WTC11 (cell line): ENCODE results near the gene SLC48A1. TPM values are rescaled to one million over a fixed set of nuclear protein-coding genes. Genes with fewer than 3 reads are reported as not detected.

Experiments
- ATAC-seq: fragments of 200-7000 bp; cut with Tn5 transposase; 2 replicates; pipeline ENCODE4 v1.10.0; 2021; ENCODE audit warnings: mild to moderate bottlenecking, moderate library complexity
- CTCF ChIA-PET: fragments of 300-600 bp; sonication (Branson Sonifier 250); formaldehyde crosslinking; loops from one replicate; lab custom pipeline; 2021; ENCODE audit warnings: antibody characterized with exemption; lab: Charles Lee
- POLR2A ChIA-PET: fragments of 350-600 bp; sonication (Branson Sonifier 250); formaldehyde crosslinking; loops from one replicate; lab custom pipeline; 2021; ENCODE audit warnings: antibody characterized with exemption; lab: Charles Lee
- DNase-seq: peaks from one replicate; pipeline ENCODE4 v3.0.0; 2021; ENCODE audit warnings: low spot score
- H3K27ac Mint-ChIP-seq: 2 replicates; pipeline ENCODE4 v1.8.0; 2021; ENCODE audit warnings: mixed read lengths
- H3K27me3 Mint-ChIP-seq: 2 replicates; pipeline ENCODE4 v1.8.0; 2021; ENCODE audit warnings: low read depth, mild to moderate bottlenecking, moderate library complexity, mixed read lengths
- H3K36me3 Mint-ChIP-seq: 2 replicates; pipeline ENCODE4 v1.8.0; 2021; ENCODE audit warnings: mixed read lengths
- H3K4me1 Mint-ChIP-seq: 2 replicates; pipeline ENCODE4 v1.8.0; 2022; ENCODE audit warnings: mixed read lengths
- H3K4me3 Mint-ChIP-seq: 2 replicates; pipeline ENCODE4 v1.8.0; 2021; ENCODE audit warnings: mild to moderate bottlenecking, moderate library complexity, mixed read lengths
- H3K9me3 Mint-ChIP-seq: 2 replicates; pipeline ENCODE4 v1.8.0; 2021; ENCODE audit warnings: mixed read lengths
- CTCF ChIP-seq: fragments of 200-600 bp; IDR thresholded peaks from 2 replicates; pipeline ENCODE4 v1.8.0; 2022; ENCODE audit warnings: antibody characterized with exemption
- GRHL2 ChIP-seq: fragments of 250-450 bp; sonication (Bioruptor Pico); IDR thresholded peaks from 2 replicates; pipeline ENCODE4 v1.8.0; 2022; ENCODE audit warnings: mild to moderate bottlenecking, moderate library complexity; ENCODE audit not compliant: insufficient replicate concordance, severe bottlenecking
- MYBL2 ChIP-seq: sonication (generic); formaldehyde crosslinking; IDR thresholded peaks from 2 replicates; pipeline ENCODE4 v1.8.1; 2023; ENCODE audit warnings: mild to moderate bottlenecking, moderate library complexity, missing genetic modification reagents
- NR1H2 ChIP-seq: sonication (generic); formaldehyde crosslinking; IDR thresholded peaks from 2 replicates; pipeline ENCODE4 v1.9.0; 2021; ENCODE audit warnings: mild to moderate bottlenecking, moderate library complexity, missing genetic modification reagents
- NR2C2 ChIP-seq: sonication (generic); formaldehyde crosslinking; IDR thresholded peaks from 2 replicates; pipeline ENCODE4 v1.8.0; 2022; ENCODE audit warnings: mild to moderate bottlenecking, missing genetic modification reagents
- TP53 ChIP-seq: sonication (generic); formaldehyde crosslinking; IDR thresholded peaks from 2 replicates; pipeline ENCODE4 v1.8.1; 2023; ENCODE audit warnings: mild to moderate bottlenecking, missing genetic modification reagents
- ZBTB21 ChIP-seq: sonication (generic); formaldehyde crosslinking; IDR thresholded peaks from 2 replicates; pipeline ENCODE4 v1.8.1; 2023; ENCODE audit warnings: mild to moderate bottlenecking, missing genetic modification reagents, borderline replicate concordance
- ZNF121 ChIP-seq: sonication (generic); formaldehyde crosslinking; IDR thresholded peaks from 2 replicates; pipeline ENCODE4 v1.8.0; 2023; ENCODE audit warnings: missing genetic modification reagents
- total RNA-seq: library from RNA; stranded (reverse); gene quantifications from 3 replicates; pipeline ENCODE4 v1.2.3, GENCODE V29; 2021
- TF ChIP-seq, protein P1 (sequence below): fragments of 250-450 bp; sonication (Bioruptor Pico); IDR thresholded peaks from 2 replicates; pipeline ENCODE4 v1.9.0; 2021; ENCODE audit warnings: mild to moderate bottlenecking

Gene SLC48A1
- total RNA-seq, 1 experiment from 2014 or later, result 13.8 TPM

GRCh38 chr12:47777151-47777550, 4.1 kb downstream of the SLC48A1 start (continued):
- TF ChIP-seq NR2C2 (CRISPR knock-in tag), result no peak
- TF ChIP-seq NR1H2, result no peak
- TF ChIP-seq TP53, result no peak
- no peak for TF ChIP-seq GRHL2 (CRISPR knock-in tag)
- TF ChIP-seq, all 79 proteins: peak for 0

DNA sequence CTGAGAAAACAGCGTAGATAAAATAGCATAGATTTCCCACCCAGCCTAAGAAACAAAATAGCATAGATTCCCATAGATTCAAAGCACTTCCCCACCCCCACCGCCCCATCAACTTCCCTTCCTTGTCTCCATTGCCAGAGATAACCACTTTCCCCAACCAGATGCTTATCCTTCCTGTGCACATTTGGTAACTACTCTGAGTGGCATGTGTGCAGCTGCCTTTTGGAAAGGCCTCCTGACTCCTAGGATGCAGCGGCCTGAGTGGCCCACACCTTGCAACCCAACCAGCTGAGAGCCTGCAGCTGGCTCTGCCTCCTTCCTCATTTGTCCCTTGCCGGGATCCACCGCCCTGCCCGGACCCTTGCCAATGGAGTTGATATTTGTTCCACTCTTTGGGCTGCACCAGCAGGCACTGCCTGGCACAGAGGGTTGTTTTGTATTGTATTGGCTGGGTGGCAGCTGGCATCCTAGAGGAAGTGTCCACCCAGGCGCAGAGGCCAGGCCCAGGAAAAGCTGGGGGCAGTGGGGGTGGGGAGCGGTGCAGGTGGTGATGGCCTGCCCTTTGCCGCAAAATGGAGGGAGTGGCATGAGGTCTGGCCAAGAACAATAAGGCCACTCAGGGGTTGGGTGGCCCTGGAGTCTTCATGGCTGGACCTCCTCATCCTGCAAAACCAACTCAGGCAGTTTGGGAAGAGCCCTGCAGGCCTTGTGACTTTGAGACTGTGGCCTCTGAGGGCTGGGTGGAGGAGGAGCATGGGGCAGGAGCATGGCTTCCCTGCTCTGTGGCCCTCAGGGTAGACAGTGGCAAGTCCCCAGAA, 4.9 kb downstream of the SLC48A1 start:
- Mint-ChIP-seq H3K9me3 (no peaks in the 10 kb centered on the region), H3K4me1 (peaks cover 40% of the 10 kb centered on the region), H3K27me3 (peaks cover 20% of the 10 kb centered on the region)
- no peak for ATAC-seq
- POLR2A ChIA-PET, result interaction anchor here (4.3 kb wide), 1 partner anchor 34 kb away, joined by 17 read pairs; no protein-coding TSS in a partner anchor
- no peak for DNase-seq
- TF ChIP-seq MYBL2 (no peak), ZBTB21 (CRISPR knock-in tag) (no peak)
- TF ChIP-seq, all 79 proteins: peak for 0
- no peak overlapping the region for H3K27ac Mint-ChIP-seq
- H3K4me3 Mint-ChIP-seq, result no peak overlapping the region
- CTCF ChIA-PET, result interaction anchor here (1.8 to 19.3 kb wide), 10 partner anchors 11 to 61 kb away, joined by 5 to 735 read pairs (median 54); partner anchors contain the start of gene RAPGEF3
- H3K36me3 Mint-ChIP-seq, result no peaks in the 10 kb centered on the region

DNA sequence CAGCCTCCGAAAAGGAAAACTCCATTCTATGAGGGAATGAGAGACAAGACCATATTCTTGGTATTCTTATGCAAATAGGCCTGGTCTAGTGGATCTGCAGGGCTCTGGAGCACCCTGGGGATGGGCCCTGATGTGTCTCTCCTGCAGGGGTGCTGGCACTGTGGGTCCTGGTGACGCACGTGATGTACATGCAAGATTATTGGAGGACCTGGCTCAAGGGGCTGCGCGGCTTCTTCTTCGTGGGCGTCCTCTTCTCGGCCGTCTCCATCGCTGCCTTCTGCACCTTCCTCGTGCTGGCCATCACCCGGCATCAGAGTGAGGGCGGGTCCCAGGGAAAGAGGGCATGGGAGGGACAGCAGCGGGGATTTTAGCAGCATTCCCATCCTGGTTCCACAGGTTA, 5.8 kb downstream of the SLC48A1 start:
- Mint-ChIP-seq H3K4me3 (peak overlapping the region; percentile 44), H3K27ac (peak overlapping the region; percentile 37; the same call in 1 of the 2 replicates), H3K4me1 (peaks cover 37% of the 10 kb centered on the region), H3K27me3 (peaks cover 16% of the 10 kb centered on the region), H3K36me3 (no peaks in the 10 kb centered on the region), H3K9me3 (no peaks in the 10 kb centered on the region)
- TF ChIP-seq NR1H2, result no peak
- peak; percentile 40 for ATAC-seq
- DNase-seq, result peak; percentile 46
- ChIA-PET CTCF (interaction anchor here (0.6 to 19.3 kb wide), 21 partner anchors 9 to 805 kb away, joined by 3 to 735 read pairs (median 9); partner anchors contain the start of genes ENDOU, RAPGEF3 and RPAP3), POLR2A (interaction anchor here (4.3 kb wide), 1 partner anchor 35 kb away, joined by 17 read pairs; no protein-coding TSS in a partner anchor)

DNA sequence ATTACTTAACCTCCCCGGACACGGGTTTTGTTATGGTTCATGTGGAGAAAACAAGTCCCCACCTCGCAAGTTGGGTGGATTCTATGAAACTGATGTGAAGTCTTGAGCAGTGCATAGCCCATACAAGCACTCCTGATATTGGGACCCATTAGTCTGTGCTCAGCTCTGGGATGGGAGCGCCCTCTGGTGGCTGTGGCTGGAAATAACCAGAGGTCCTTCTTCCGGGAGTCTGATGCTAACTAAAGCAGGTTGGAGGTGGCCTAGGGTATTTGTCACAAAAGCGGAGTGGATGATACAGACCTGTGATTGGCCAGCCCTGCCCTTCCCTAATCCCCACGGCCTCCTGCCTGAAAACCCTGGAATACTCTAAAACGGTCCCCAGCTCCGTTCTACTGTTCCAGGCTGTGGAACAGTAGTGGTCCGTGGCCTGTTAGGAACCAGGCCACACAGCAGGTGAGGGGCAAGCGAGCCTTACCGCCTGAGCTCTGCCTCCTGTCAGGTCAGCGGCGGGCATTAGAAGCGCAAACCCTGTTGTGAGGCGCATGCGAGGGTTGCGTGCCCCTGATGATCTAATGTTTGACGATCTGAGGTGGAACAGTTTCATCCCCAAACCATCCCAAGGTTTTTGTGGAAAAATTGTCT, 6.4 kb downstream of the SLC48A1 start:
- peak; percentile 85 for ATAC-seq
- TF ChIP-seq ZNF121 (CRISPR knock-in tag) (no peak), CTCF (peak; percentile 93)
- TF ChIP-seq, protein P1, sequence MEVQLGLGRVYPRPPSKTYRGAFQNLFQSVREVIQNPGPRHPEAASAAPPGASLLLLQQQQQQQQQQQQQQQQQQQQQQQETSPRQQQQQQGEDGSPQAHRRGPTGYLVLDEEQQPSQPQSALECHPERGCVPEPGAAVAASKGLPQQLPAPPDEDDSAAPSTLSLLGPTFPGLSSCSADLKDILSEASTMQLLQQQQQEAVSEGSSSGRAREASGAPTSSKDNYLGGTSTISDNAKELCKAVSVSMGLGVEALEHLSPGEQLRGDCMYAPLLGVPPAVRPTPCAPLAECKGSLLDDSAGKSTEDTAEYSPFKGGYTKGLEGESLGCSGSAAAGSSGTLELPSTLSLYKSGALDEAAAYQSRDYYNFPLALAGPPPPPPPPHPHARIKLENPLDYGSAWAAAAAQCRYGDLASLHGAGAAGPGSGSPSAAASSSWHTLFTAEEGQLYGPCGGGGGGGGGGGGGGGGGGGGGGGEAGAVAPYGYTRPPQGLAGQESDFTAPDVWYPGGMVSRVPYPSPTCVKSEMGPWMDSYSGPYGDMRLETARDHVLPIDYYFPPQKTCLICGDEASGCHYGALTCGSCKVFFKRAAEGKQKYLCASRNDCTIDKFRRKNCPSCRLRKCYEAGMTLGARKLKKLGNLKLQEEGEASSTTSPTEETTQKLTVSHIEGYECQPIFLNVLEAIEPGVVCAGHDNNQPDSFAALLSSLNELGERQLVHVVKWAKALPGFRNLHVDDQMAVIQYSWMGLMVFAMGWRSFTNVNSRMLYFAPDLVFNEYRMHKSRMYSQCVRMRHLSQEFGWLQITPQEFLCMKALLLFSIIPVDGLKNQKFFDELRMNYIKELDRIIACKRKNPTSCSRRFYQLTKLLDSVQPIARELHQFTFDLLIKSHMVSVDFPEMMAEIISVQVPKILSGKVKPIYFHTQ (CRISPR knock-in tag), result 0 out of 2 replicates have a peak, but pooled peaks have one; percentile 23
- TF ChIP-seq, all 79 proteins: peak for 2
- peak; percentile 97 for DNase-seq
- Mint-ChIP-seq H3K4me3 (peak overlapping the region; percentile 44), H3K27me3 (peaks cover 11% of the 10 kb centered on the region), H3K4me1 (peaks cover 32% of the 10 kb centered on the region), H3K36me3 (peaks cover 2% of the 10 kb centered on the region; the same call in 1 of the 2 replicates), H3K27ac (peak overlapping the region; percentile 37; the same call in 1 of the 2 replicates), H3K9me3 (no peaks in the 10 kb centered on the region)
- ChIA-PET CTCF (interaction anchor here (0.6 to 19.3 kb wide), 32 partner anchors 8 to 805 kb away, joined by 3 to 735 read pairs (median 5); partner anchors contain the start of genes ENDOU, RAPGEF3 and RPAP3), POLR2A (interaction anchor here (0.8 to 4.3 kb wide), 4 partner anchors 28 to 39 kb away, joined by 3 to 17 read pairs (median 3); no protein-coding TSS in a partner anchor)
